Muscle of leg (tissue), 11 donors: Measurements from ENCODE around the gene PITRM1. TPM values are rescaled to one million over a fixed set of nuclear protein-coding genes. Genes with fewer than 3 reads are reported as not detected.
A peak's percentile ranks its signal among the peaks of the same experiment; 100 is the strongest.

ENCODE experiments used
- DNase-seq: peaks from one replicate; pipeline ENCODE4 v3.0.0; 2013
- H3K27ac ChIP-seq: one replicate; pipeline ENCODE4 v1.5.1; 2013; ENCODE audit warnings: mild to moderate bottlenecking, low read length, control low read depth
- H3K27me3 ChIP-seq: one replicate; pipeline ENCODE4 v1.6.1; 2013; ENCODE audit warnings: low read length; ENCODE audit not compliant: control insufficient read depth, insufficient read depth
- H3K36me3 ChIP-seq: one replicate; pipeline ENCODE4 v1.6.1; 2013; ENCODE audit warnings: low read length; ENCODE audit not compliant: control insufficient read depth, insufficient read depth
- H3K4me1 ChIP-seq: one replicate; pipeline ENCODE4 v1.6.1; 2013; ENCODE audit warnings: low read length; ENCODE audit not compliant: control insufficient read depth, insufficient read depth
- H3K4me3 ChIP-seq: one replicate; pipeline ENCODE4 v1.5.1; 2013; ENCODE audit warnings: low read length, control low read depth
- H3K9me3 ChIP-seq: replicated peaks from 2 replicates; pipeline ENCODE4 v1.6.1; 2013; ENCODE audit warnings: low read depth, low read length; ENCODE audit not compliant: control insufficient read depth
- WGBS: methylation state at CpG from one replicate; pipeline ENCODE4 v1.1.5; 2013; ENCODE audit warnings: missing lambda C conversion rate; ENCODE audit not compliant: insufficient coverage; 5-methylcytosine and 5-hydroxymethylcytosine counted together
- polyA plus RNA-seq, 8 donors: library from polyadenylated mRNA; unstranded; fragments of 120-200 nt; gene quantifications; one replicate each; pipeline versions ENCODE4 v1.2.1 to v1.2.3, GENCODE V29; 2013; ENCODE audit warnings: inconsistent platforms in 1 of 8, low replicate concordance in 1 of 8; ENCODE audit not compliant: insufficient read length in 8 of 8, insufficient read depth in 1 of 8
- total RNA-seq: library from RNA; stranded (reverse); fragments of 120-200 nt; gene quantifications from one replicate; pipeline ENCODE4 v1.2.4, GENCODE V29; 2013

The PITRM1 gene
- total and polyA plus RNA-seq, 9 donors, result 44.0 to 69.8 (median 55.2) TPM

- no peak overlapping the region for H3K27ac ChIP-seq
- no peak overlapping the region for H3K4me3 ChIP-seq
- no peaks in the 10 kb centered on the region for H3K27me3 ChIP-seq
- 23% methylated on average over 6 of the region's 10 CpGs for WGBS
- no peaks in the 10 kb centered on the region for H3K9me3 ChIP-seq
- DNase-seq, result peak; percentile 91
- peaks cover 16% of the 10 kb centered on the region for H3K4me1 ChIP-seq
- no peaks in the 10 kb centered on the region for H3K36me3 ChIP-seq
Observed at GRCh38 chr10:3213208-3213607, 40.6 kb upstream of the PITRM1 start.

GRCh38 chr10:3210251-3210877 lies 37.8 kb upstream of the PITRM1 start:
- H3K4me3 ChIP-seq, result no peak overlapping the region
- peaks cover 16% of the 10 kb centered on the region for H3K4me1 ChIP-seq
- H3K9me3 ChIP-seq, result no peaks in the 10 kb centered on the region
- 50% methylated on average over 4 of the region's 10 CpGs for WGBS
- H3K27me3 ChIP-seq, result no peaks in the 10 kb centered on the region
- H3K27ac ChIP-seq, result no peak overlapping the region
- DNase-seq, result no peak
- no peaks in the 10 kb centered on the region for H3K36me3 ChIP-seq

GRCh38 chr10:3208481-3209406 lies 36.2 kb upstream of the PITRM1 start:
- peaks cover 9% of the 10 kb centered on the region for H3K4me1 ChIP-seq
- H3K9me3 ChIP-seq, result no peaks in the 10 kb centered on the region
- no peaks in the 10 kb centered on the region for H3K36me3 ChIP-seq
- H3K27me3 ChIP-seq, result no peaks in the 10 kb centered on the region
- DNase-seq, result no peak
- H3K4me3 ChIP-seq, result no peak overlapping the region
- 83% methylated on average over 24 of the region's 31 CpGs for WGBS
- no peak overlapping the region for H3K27ac ChIP-seq

GRCh38 chr10:3207351-3207750 lies 34.8 kb upstream of the PITRM1 start:
- Histone ChIP-seq H3K27ac (no peak overlapping the region), H3K4me3 (no peak overlapping the region), H3K9me3 (no peaks in the 10 kb centered on the region), H3K27me3 (no peaks in the 10 kb centered on the region), H3K4me1 (no peaks in the 10 kb centered on the region), H3K36me3 (no peaks in the 10 kb centered on the region)
- WGBS, result 70% methylated on average over 8 of the region's 8 CpGs
- no peak for DNase-seq

- no peak overlapping the region for H3K4me3 ChIP-seq
- no CpG with 5 or more reads among the region's 11 CpGs for WGBS
- no peaks in the 10 kb centered on the region for H3K4me1 ChIP-seq
- no peak overlapping the region for H3K27ac ChIP-seq
- H3K27me3 ChIP-seq, result no peaks in the 10 kb centered on the region
- H3K9me3 ChIP-seq, result no peaks in the 10 kb centered on the region
- H3K36me3 ChIP-seq, result no peaks in the 10 kb centered on the region
- peak; percentile 46 for DNase-seq
Observed at GRCh38 chr10:3206511-3207157, 34.1 kb upstream of the PITRM1 start.

DNA sequence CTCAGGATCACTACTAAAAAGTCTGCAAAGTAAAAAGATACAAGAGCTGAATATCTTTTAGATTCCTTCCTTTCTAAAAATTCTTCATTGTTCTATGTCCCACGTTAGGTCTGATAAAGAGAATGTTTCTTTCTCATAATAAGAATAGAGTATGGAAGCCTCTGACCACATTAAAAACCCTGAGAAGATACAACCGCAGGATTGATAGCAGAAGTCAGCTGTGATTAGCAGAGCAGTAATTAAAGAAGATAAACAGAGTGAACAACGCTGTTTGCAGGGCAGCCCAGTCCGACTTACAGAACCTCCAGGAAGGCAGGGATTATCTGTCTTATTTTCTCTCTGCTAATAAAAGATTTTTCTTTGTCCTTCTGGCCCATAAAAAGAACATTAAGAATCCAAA lies 31.4 kb upstream of the PITRM1 start:
- Histone ChIP-seq H3K9me3 (no peaks in the 10 kb centered on the region), H3K4me1 (no peaks in the 10 kb centered on the region), H3K27ac (no peak overlapping the region), H3K27me3 (no peaks in the 10 kb centered on the region), H3K4me3 (no peak overlapping the region), H3K36me3 (no peaks in the 10 kb centered on the region)
- DNase-seq, result no peak
- WGBS, result no CpG with 5 or more reads among the region's 4 CpGs

- Histone ChIP-seq H3K4me1 (no peaks in the 10 kb centered on the region), H3K36me3 (no peaks in the 10 kb centered on the region), H3K9me3 (no peaks in the 10 kb centered on the region), H3K4me3 (no peak overlapping the region), H3K27me3 (peaks cover 2% of the 10 kb centered on the region), H3K27ac (no peak overlapping the region)
- 78% methylated on average over 11 of the region's 11 CpGs for WGBS
- DNase-seq, result no peak
Observed at GRCh38 chr10:3203016-3203811, 30.6 kb upstream of the PITRM1 start.

DNA sequence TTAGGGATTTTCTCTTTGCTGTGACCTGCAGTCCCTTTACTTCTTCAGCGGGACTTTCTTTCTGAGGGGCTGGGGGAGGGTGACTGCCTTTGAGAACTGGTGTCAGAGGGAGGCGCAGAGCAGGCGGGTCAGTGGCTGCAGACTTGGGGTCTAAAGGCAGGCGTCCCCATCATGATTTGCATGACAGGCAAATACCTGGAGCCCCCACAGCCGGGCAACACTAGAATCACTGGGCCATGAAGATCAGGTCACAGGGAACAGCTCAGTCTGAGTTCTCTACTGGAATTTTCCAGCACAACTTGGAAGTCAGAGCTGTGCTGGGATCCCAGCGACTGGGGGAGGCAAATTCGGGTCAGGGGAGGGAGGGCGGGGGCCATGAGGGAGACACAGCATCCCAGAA lies 29.2 kb upstream of the PITRM1 start:
- Histone ChIP-seq H3K27me3 (peaks cover 6% of the 10 kb centered on the region), H3K4me3 (no peak overlapping the region), H3K9me3 (no peaks in the 10 kb centered on the region), H3K36me3 (no peaks in the 10 kb centered on the region), H3K27ac (no peak overlapping the region), H3K4me1 (peaks cover 10% of the 10 kb centered on the region)
- WGBS, result 67% methylated on average over 7 of the region's 8 CpGs
- no peak for DNase-seq

- H3K4me1 ChIP-seq, result peaks cover 32% of the 10 kb centered on the region
- H3K36me3 ChIP-seq, result no peaks in the 10 kb centered on the region
- H3K27ac ChIP-seq, result no peak overlapping the region
- H3K4me3 ChIP-seq, result no peak overlapping the region
- peaks cover 6% of the 10 kb centered on the region for H3K27me3 ChIP-seq
- no peaks in the 10 kb centered on the region for H3K9me3 ChIP-seq
- no peak for DNase-seq
- 82% methylated on average over 8 of the region's 9 CpGs for WGBS
Observed at GRCh38 chr10:3199488-3199887, 26.9 kb upstream of the PITRM1 start.
